Endothelial cell of umbilical vein (primary cell): ENCODE results near the gene RPIA. TPM values are rescaled to one million over a fixed set of nuclear protein-coding genes. Genes with fewer than 3 reads are reported as not detected.

Source experiments
- BruUV-seq: library from RNA; stranded (reverse); fragments of 400-500 nt; replicated peaks from 2 replicates; lab custom pipeline; 2021; lab: Mats Ljungman, UMichigan
- CTCF ChIA-PET: fragments of 300-600, 350-600 bp; sonication (Branson Sonifier 250); formaldehyde crosslinking; loops from one replicate; lab custom pipeline; 2021; ENCODE audit warnings: antibody characterized with exemption, inconsistent platforms; lab: Charles Lee
- POLR2A ChIA-PET: fragments of 300-600, 350-600 bp; sonication (Branson Sonifier 250); formaldehyde crosslinking; loops from one replicate; lab custom pipeline; 2021; ENCODE audit warnings: antibody characterized with exemption, inconsistent platforms; lab: Charles Lee
- DNase-seq: peaks from one replicate; pipeline ENCODE4 v3.0.0-alpha.2; 2011; ENCODE audit warnings: low read depth, low spot score
- FAIRE-seq: peaks from 2 replicates; lab custom pipeline; 2011; peaks lifted over from hg19 to GRCh38; lab: Jason Lieb, UNC
- H2AFZ ChIP-seq: 2 replicates; pipeline ENCODE4 v1.6.0; 2012; ENCODE audit warnings: low read depth, low read length, control low read depth, inconsistent platforms
- H3K27ac ChIP-seq: 2 replicates; pipeline ENCODE4 v1.5.1; 2011; ENCODE audit warnings: low read depth, mild to moderate bottlenecking, control low read depth, low read length, moderate library complexity; ENCODE audit not compliant: insufficient read depth
- H3K27me3 ChIP-seq, 2 experiments: 2 replicates each; pipeline versions ENCODE4 v1.6.0 to v1.6.1; 2011; ENCODE audit warnings: low read length in 2 of 2, mixed read lengths in 1 of 2; ENCODE audit not compliant: control insufficient read depth in 2 of 2, insufficient read depth in 2 of 2
- H3K36me3 ChIP-seq, 2 experiments: 2 replicates in 1 of 2; 3 replicates in 1 of 2; pipeline ENCODE4 v1.5.1; 2011; ENCODE audit warnings: low read length in 2 of 2, mild to moderate bottlenecking in 1 of 2, moderate library complexity in 1 of 2; ENCODE audit not compliant: control insufficient read depth in 2 of 2, insufficient read depth in 2 of 2; ENCODE audit errors: extremely low read depth in 1 of 2
- H3K4me1 ChIP-seq: 3 replicates; pipeline ENCODE4 v1.5.1; 2011; ENCODE audit warnings: mild to moderate bottlenecking, low read length; ENCODE audit not compliant: control insufficient read depth, insufficient read depth; ENCODE audit errors: extremely low read depth
- H3K4me2 ChIP-seq: 2 replicates; pipeline ENCODE4 v1.6.1; 2011; ENCODE audit warnings: low read length, control low read depth, mixed read lengths; ENCODE audit not compliant: insufficient read depth
- H3K4me3 ChIP-seq, 3 experiments: fragments of 200-600 bp in 1 of 3; sonication (generic), shearing (Covaris generic) in 1 of 3; replicated peaks in 1 of 3; 2 replicates each; pipeline ENCODE4 v1.5.1; 2011 to 2016; ENCODE audit warnings: control low read depth in 3 of 3, low read length in 3 of 3, mild to moderate bottlenecking in 2 of 3, inconsistent platforms in 1 of 3, low read depth in 1 of 3, moderate library complexity in 1 of 3; ENCODE audit not compliant: insufficient read depth in 1 of 3
- H3K79me2 ChIP-seq: 2 replicates; pipeline ENCODE4 v1.6.0; 2012; ENCODE audit warnings: low read length, inconsistent platforms; ENCODE audit not compliant: control insufficient read depth, insufficient read depth
- H3K9ac ChIP-seq: replicated peaks from 2 replicates; pipeline ENCODE3; 2011; ENCODE audit warnings: low read length, control low read depth; ENCODE audit not compliant: insufficient read depth; ENCODE audit errors: extremely low read depth
- H3K9me1 ChIP-seq: replicated peaks from 3 replicates; pipeline ENCODE4 v1.6.0; 2011; ENCODE audit warnings: mild to moderate bottlenecking, low read length; ENCODE audit not compliant: control insufficient read depth, insufficient read depth; ENCODE audit errors: extremely low read depth
- H3K9me3 ChIP-seq: replicated peaks from 2 replicates; pipeline ENCODE4 v1.5.1; 2012; ENCODE audit warnings: low read length, inconsistent platforms; ENCODE audit not compliant: control insufficient read depth, insufficient read depth
- H4K20me1 ChIP-seq: replicated peaks from 2 replicates; pipeline ENCODE3; 2011; ENCODE audit warnings: mild to moderate bottlenecking, low read length; ENCODE audit not compliant: control insufficient read depth, insufficient read depth; ENCODE audit errors: extremely low read depth
- CTCF ChIP-seq, 2 donors: IDR thresholded peaks; 1 replicate in 1 of 2; 2 replicates in 1 of 2; pipeline ENCODE4 v1.5.1; 2011; ENCODE audit warnings: low read length in 2 of 2, mild to moderate bottlenecking in 2 of 2, moderate library complexity in 2 of 2, control low read depth in 1 of 2, inconsistent platforms in 1 of 2, low read depth in 1 of 2; ENCODE audit not compliant: insufficient read depth in 1 of 2; ENCODE audit errors: extremely low read depth in 1 of 2
- EZH2 ChIP-seq: IDR thresholded peaks from 2 replicates; pipeline ENCODE4 v1.6.1; 2012; ENCODE audit warnings: borderline replicate concordance, low read depth, mild to moderate bottlenecking, moderate library complexity, low read length, inconsistent platforms; ENCODE audit not compliant: severe bottlenecking
- FOS ChIP-seq: IDR thresholded peaks from 2 replicates; pipeline ENCODE4 v1.6.1; 2011; ENCODE audit warnings: mild to moderate bottlenecking, low read length, moderate library complexity, borderline replicate concordance; ENCODE audit not compliant: insufficient read depth
- GATA2 ChIP-seq: IDR thresholded peaks from 2 replicates; pipeline ENCODE4 v1.7.0; 2011; ENCODE audit warnings: low read depth, mild to moderate bottlenecking, moderate library complexity, mixed read lengths, low read length; ENCODE audit not compliant: insufficient read length, insufficient read depth
- JUN ChIP-seq: IDR thresholded peaks from 2 replicates; pipeline ENCODE4 v1.6.1; 2011; ENCODE audit warnings: borderline replicate concordance, low read depth; ENCODE audit not compliant: insufficient read length, insufficient read depth
- MAX ChIP-seq: IDR thresholded peaks from 2 replicates; pipeline ENCODE4 v1.6.1; 2011; ENCODE audit not compliant: insufficient read depth, insufficient read length
- MYC ChIP-seq: IDR thresholded peaks from one replicate; pipeline ENCODE4 v1.6.1; 2011; ENCODE audit warnings: mild to moderate bottlenecking, low read depth, low read length
- POLR2A ChIP-seq: IDR thresholded peaks from 2 replicates; pipeline ENCODE4 v1.6.1; 2012; ENCODE audit warnings: low read depth, mild to moderate bottlenecking, control low read depth, low read length
- POLR2AphosphoS5 ChIP-seq: IDR thresholded peaks from 2 replicates; pipeline ENCODE4 v1.6.1; 2012; ENCODE audit warnings: low read depth, mild to moderate bottlenecking, control low read depth, low read length, moderate library complexity; ENCODE audit not compliant: insufficient read depth
- dilution Hi-C: fragments of 300-500 bp; cut with MboI; formaldehyde crosslinking; loops from one replicate; pipeline ENCODE4 v1.15.0; 2019; ENCODE audit warnings: low sequenced_read_pairs; ENCODE audit not compliant: extremely low pct_ligation_motif_present
- intact Hi-C: fragments of 100-400 bp; cut with micrococcal nuclease; formaldehyde crosslinking; loops from one replicate; pipeline ENCODE4 v1.10.0; 2022
- polyA plus RNA-seq, 4 experiments: library from polyadenylated mRNA; depleted of rRNA in 3 of 4; stranded (reverse) in 3 of 4; unstranded in 1 of 4; fragments of >200 nt; gene quantifications; 2 replicates each; pipeline versions ENCODE4 v1.2.1 to v1.2.3, GENCODE V29; 2011 to 2012; ENCODE audit warnings: missing spikeins in 1 of 4
- total RNA-seq: library from RNA; stranded (reverse); gene quantifications from 2 replicates; pipeline ENCODE4 v1.2.3, GENCODE V29; 2021

The RPIA gene
- total and polyA plus RNA-seq, 2 donors (not counting 3 experiments of a cell fraction or from before 2014, with no cell fraction given), result 15.7 to 30.3 TPM

DNA sequence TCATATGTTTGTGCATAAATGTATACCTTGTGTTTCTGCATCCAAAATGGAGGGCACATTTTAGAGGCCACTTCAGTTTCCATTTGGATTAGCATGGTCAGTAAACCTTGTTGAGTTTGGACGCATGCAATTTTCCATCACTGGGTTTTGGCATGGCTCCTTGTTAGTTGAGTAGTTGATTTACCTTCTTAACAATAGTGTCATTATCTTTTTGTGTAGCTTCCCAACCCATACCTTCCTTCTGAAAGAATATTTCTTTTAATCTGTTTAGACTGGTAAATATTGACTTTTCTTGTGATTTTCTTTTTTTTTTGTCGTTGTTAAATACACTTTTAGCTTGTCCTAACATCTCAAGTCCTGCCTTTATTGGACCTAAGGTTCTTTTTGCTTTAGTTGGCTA is 15.5 kb downstream of the RPIA start:
- Histone ChIP-seq H3K36me3 (no peaks in the 10 kb centered on the region), H3K4me3 (no peak overlapping the region), H3K79me2 (no peaks in the 10 kb centered on the region), H3K4me2 (no peak overlapping the region), H3K27ac (no peak overlapping the region), H3K9me1 (no peaks in the 10 kb centered on the region), H2AFZ (no peak overlapping the region), H3K9ac (no peak overlapping the region), H4K20me1 (no peaks in the 10 kb centered on the region), H3K9me3 (no peaks in the 10 kb centered on the region), H3K27me3 (no peaks in the 10 kb centered on the region), H3K4me1 (peaks cover 7% of the 10 kb centered on the region)
- dilution Hi-C loops, result no loop called here
- ChIA-PET CTCF (interaction anchor here (0.8 to 0.9 kb wide), 2 partner anchors 9 to 29 kb away, joined by 3 to 4 read pairs; no protein-coding TSS in a partner anchor), POLR2A (no interaction called here)
- intact Hi-C loops, result no loop called here
- no TSS peak for BruUV-seq
- no peak for FAIRE-seq
- no peak for DNase-seq
- TF ChIP-seq JUN, result no peak
- no peak for TF ChIP-seq FOS
- TF ChIP-seq POLR2A, result no peak
- TF ChIP-seq MAX, result no peak
- no peak for TF ChIP-seq POLR2AphosphoS5

DNA sequence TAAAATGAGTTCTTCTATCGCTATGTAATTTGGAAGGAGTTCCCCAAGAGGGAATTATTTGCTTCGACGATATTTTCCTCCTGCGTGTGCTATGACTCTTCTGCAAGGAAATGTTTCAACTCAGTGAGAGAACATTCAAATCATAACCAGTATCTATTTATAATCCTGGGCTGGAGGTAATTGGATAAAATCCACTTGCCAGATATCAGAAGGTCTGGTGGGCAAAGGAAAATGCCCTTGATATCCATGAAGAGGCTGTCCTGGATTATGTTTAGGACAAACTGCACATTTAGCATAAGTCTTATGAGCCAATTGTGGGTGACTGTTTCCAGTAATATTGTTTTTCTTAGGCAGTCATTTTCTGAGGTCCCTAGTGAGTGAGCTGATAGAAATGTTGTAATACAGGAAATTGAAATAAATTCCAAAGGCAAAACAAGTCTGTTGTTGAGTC is 17.7 kb downstream of the RPIA start:
- Histone ChIP-seq H3K36me3 (no peaks in the 10 kb centered on the region), H3K4me2 (peak overlapping the region; percentile 48), H3K4me1 (peaks cover 7% of the 10 kb centered on the region), H3K27me3 (no peaks in the 10 kb centered on the region), H2AFZ (no peak overlapping the region), H3K9ac (no peak overlapping the region), H3K27ac (no peak overlapping the region), H3K4me3 (no peak overlapping the region), H3K79me2 (no peaks in the 10 kb centered on the region), H4K20me1 (no peaks in the 10 kb centered on the region), H3K9me3 (no peaks in the 10 kb centered on the region), H3K9me1 (no peaks in the 10 kb centered on the region)
- no TSS peak for BruUV-seq
- TF ChIP-seq MYC (no peak), POLR2AphosphoS5 (no peak), MAX (no peak), CTCF (IDR thresholded peaks at IDR 0.05; ENCODE audit: extremely low read depth in 1 of 2, insufficient read depth in 1 of 2, low read depth in 1 of 2, low read length in 2 of 2) (no peak), GATA2 (no peak), FOS (no peak), POLR2A (no peak), JUN (no peak), EZH2 (no peak)
- ChIA-PET POLR2A (no interaction called here), CTCF (interaction anchor here (1.6 kb wide), 1 partner anchor 17 kb away, joined by 4 read pairs; the partner anchor contains the start of gene RPIA)
- intact Hi-C loops (no loop called here), dilution Hi-C loops (no loop called here)
- peak; percentile 62 for FAIRE-seq
- DNase-seq, result peak; percentile 65
